PC-9 (cell line): ENCODE results near the gene JAK1. TPM values are rescaled to one million over a fixed set of nuclear protein-coding genes. Genes with fewer than 3 reads are reported as not detected.

ENCODE experiments used
- BruUV-seq: library from RNA; stranded (reverse); fragments of 400-500 nt; replicated peaks from 2 replicates; lab custom pipeline; 2021; lab: Mats Ljungman, UMichigan
- CTCF ChIA-PET: fragments of 300-600 bp; sonication (Branson Sonifier 250); formaldehyde crosslinking; loops from one replicate; lab custom pipeline; 2022; ENCODE audit warnings: antibody characterized with exemption; lab: Charles Lee
- POLR2A ChIA-PET: fragments of 300-600 bp; sonication (Branson Sonifier 250); formaldehyde crosslinking; loops from one replicate; lab custom pipeline; 2022; ENCODE audit warnings: antibody characterized with exemption; ENCODE audit not compliant: unreplicated experiment; lab: Charles Lee
- DNase-seq, 2 experiments: peaks; one replicate each; pipeline versions ENCODE4 v3.0.0 to v3.0.0-alpha.2; 2015 to 2022; ENCODE audit warnings: mixed read lengths in 1 of 2
- H2AFZ ChIP-seq: fragments of 200-600 bp; sonication (generic); 2 replicates; pipeline ENCODE4 v1.8.1; 2017; ENCODE audit warnings: antibody characterized with exemption
- H3F3A ChIP-seq: fragments of 200-600 bp; sonication (generic); 2 replicates; pipeline ENCODE4 v1.8.1; 2017; ENCODE audit warnings: antibody characterized with exemption, mild to moderate bottlenecking, low read depth; ENCODE audit not compliant: insufficient read depth
- H3K27ac ChIP-seq: fragments of 200-600 bp; sonication (generic); 2 replicates; pipeline ENCODE4 v1.6.1; 2016; ENCODE audit warnings: mixed run types
- H3K27me3 ChIP-seq: fragments of 200-600 bp; sonication (generic); 2 replicates; pipeline ENCODE4 v1.6.1; 2016; ENCODE audit warnings: low read depth, mixed run types; ENCODE audit not compliant: insufficient read depth
- H3K36me3 ChIP-seq: fragments of 200-600 bp; sonication (generic); 2 replicates; pipeline ENCODE4 v1.6.1; 2016; ENCODE audit warnings: low read depth, mixed run types
- H3K4me1 ChIP-seq: fragments of 200-600 bp; sonication (generic); replicated peaks from 2 replicates; pipeline ENCODE4 v1.6.1; 2016; ENCODE audit warnings: mixed run types; ENCODE audit not compliant: insufficient read depth
- H3K4me2 ChIP-seq: fragments of 200-600 bp; sonication (generic); 2 replicates; pipeline ENCODE4 v1.6.1; 2017; ENCODE audit warnings: mixed run types
- H3K4me3 ChIP-seq: fragments of 200-600 bp; sonication (generic); 2 replicates; pipeline ENCODE4 v1.6.1; 2016; ENCODE audit warnings: mixed run types
- H3K79me2 ChIP-seq: fragments of 200-600 bp; sonication (generic); 2 replicates; pipeline ENCODE4 v1.6.1; 2017; ENCODE audit warnings: low read depth, mixed run types
- H3K9me2 ChIP-seq: fragments of 200-600 bp; sonication (generic); 2 replicates; pipeline ENCODE4 v1.8.1; 2017; ENCODE audit warnings: mild to moderate bottlenecking; ENCODE audit not compliant: insufficient read depth
- H3K9me3 ChIP-seq: fragments of 200-600 bp; sonication (generic); 2 replicates; pipeline ENCODE4 v1.8.1; 2016; ENCODE audit warnings: low read depth; ENCODE audit not compliant: insufficient read depth
- H4K20me1 ChIP-seq: fragments of 200-600 bp; sonication (generic); 2 replicates; pipeline ENCODE4 v1.8.1; 2017; ENCODE audit not compliant: insufficient read depth
- CTCF ChIP-seq: fragments of 200-600 bp; sonication (generic); conservative IDR thresholded peaks from 2 replicates; pipeline ENCODE4 v1.6.1; 2017; ENCODE audit warnings: mixed run types, antibody characterized with exemption, mild to moderate bottlenecking, moderate library complexity
- EZH2 ChIP-seq: fragments of 200-600 bp; sonication (generic); IDR thresholded peaks from 2 replicates; pipeline ENCODE4 v1.8.0; 2017; ENCODE audit warnings: antibody characterized with exemption, low read depth
- intact Hi-C: fragments of 100-400 bp; cut with micrococcal nuclease; formaldehyde crosslinking; loops from one replicate; pipeline ENCODE4 v1.10.0; 2022; ENCODE audit not compliant: unreplicated experiment
- total RNA-seq: library from RNA; stranded (reverse); gene quantifications from 2 replicates; pipeline ENCODE4 v1.2.3, GENCODE V29; 2021

JAK1 gene
- total RNA-seq, 1 experiment from 2014 or later = 88.5 TPM

- H3K36me3 ChIP-seq = 0 out of 2 replicates have a peak, but pooled peaks cover 14% of the 10 kb centered on the region
- no peak overlapping the region for H3K4me2 ChIP-seq
- CTCF ChIA-PET = no interaction called here
- H3K9me3 ChIP-seq = peaks cover 6% of the 10 kb centered on the region; the same call in 1 of the 2 replicates
- no peak for TF ChIP-seq EZH2
- no peak for TF ChIP-seq CTCF
- H4K20me1 ChIP-seq = no peaks in the 10 kb centered on the region
- H3K9me2 ChIP-seq = no peaks in the 10 kb centered on the region
- H3F3A ChIP-seq = no peaks in the 10 kb centered on the region; the same call in 1 of the 2 replicates
- no TSS peak for BruUV-seq
- POLR2A ChIA-PET = no interaction called here
- DNase-seq = no peak
- H3K27ac ChIP-seq = no peak overlapping the region
- H3K79me2 ChIP-seq = no peaks in the 10 kb centered on the region
- H3K4me1 ChIP-seq = no peaks in the 10 kb centered on the region
- no peak overlapping the region for H2AFZ ChIP-seq
- no peak overlapping the region for H3K4me3 ChIP-seq
- intact Hi-C loops = no loop called here
- H3K27me3 ChIP-seq = no peaks in the 10 kb centered on the region
Observed at GRCh38 chr1:64790832-64791487, 175.4 kb downstream of the JAK1 start.

Other genes with a start within 250 kb of the JAK1 start
- gene RAVER2, start 221.5 kb downstream of the JAK1 start, total RNA-seq = 12.4 and 13.1 TPM in 2 replicates
- gene AK4, start 181.7 kb upstream of the JAK1 start, total RNA-seq = 16.5 and 17.6 TPM in 2 replicates